ENCODE measurements around the gene SLITRK5.

Gene SLITRK5

GRCh38 chr13:87712012-87712411 is 40.8 kb downstream of the SLITRK5 start:
- no peak for DNase-seq
